ENCODE data around the gene FOSB. TPM values are rescaled to one million over a fixed set of nuclear protein-coding genes. Genes with fewer than 3 reads are reported as not detected.

Gene FOSB
- polyA plus RNA-seq, 1 experiment = 4.5 TPM

DNA sequence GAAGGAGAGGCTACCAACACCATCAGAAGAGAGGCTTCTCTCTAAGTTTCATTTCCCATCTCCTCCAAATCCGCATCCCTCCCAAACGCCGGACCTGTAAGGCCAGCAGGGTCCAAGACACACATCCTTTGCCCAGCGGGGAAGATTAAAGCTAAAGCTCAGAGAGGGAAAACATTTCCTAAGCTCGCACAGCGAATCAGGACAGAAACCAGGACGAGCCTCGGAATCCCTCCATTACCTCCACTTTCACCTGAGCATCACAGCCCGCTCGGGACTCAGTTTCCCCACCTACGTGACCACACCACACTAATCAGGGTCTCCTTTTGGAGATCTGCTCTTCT is 711 bp upstream of the FOSB start:
- H3K27me3 ChIP-seq (ENCODE audit: control insufficient read depth, insufficient read depth, low read length) = no peaks in the 10 kb centered on the region

DNA sequence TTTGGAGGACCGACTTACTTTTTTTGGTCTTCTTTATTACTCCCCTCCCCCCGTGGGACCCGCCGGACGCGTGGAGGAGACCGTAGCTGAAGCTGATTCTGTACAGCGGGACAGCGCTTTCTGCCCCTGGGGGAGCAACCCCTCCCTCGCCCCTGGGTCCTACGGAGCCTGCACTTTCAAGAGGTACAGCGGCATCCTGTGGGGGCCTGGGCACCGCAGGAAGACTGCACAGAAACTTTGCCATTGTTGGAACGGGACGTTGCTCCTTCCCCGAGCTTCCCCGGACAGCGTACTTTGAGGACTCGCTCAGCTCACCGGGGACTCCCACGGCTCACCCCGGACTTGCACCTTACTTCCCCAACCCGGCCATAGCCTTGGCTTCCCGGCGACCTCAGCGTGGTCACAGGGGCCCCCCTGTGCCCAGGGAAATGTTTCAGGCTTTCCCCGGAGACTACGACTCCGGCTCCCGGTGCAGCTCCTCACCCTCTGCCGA is 409 bp downstream of the FOSB start:
- no peak for DNase-seq (ENCODE audit: low read depth)
- Histone ChIP-seq H3K27me3 (ENCODE audit: control insufficient read depth, insufficient read depth, low read length) (no peaks in the 10 kb centered on the region), H3K36me3 (ENCODE audit: control insufficient read depth, insufficient read depth, low read length) (no peaks in the 10 kb centered on the region), H3K4me3 (ENCODE audit: low read depth, low read length) (peak overlapping the region; percentile 77)
- TF ChIP-seq, protein P1, sequence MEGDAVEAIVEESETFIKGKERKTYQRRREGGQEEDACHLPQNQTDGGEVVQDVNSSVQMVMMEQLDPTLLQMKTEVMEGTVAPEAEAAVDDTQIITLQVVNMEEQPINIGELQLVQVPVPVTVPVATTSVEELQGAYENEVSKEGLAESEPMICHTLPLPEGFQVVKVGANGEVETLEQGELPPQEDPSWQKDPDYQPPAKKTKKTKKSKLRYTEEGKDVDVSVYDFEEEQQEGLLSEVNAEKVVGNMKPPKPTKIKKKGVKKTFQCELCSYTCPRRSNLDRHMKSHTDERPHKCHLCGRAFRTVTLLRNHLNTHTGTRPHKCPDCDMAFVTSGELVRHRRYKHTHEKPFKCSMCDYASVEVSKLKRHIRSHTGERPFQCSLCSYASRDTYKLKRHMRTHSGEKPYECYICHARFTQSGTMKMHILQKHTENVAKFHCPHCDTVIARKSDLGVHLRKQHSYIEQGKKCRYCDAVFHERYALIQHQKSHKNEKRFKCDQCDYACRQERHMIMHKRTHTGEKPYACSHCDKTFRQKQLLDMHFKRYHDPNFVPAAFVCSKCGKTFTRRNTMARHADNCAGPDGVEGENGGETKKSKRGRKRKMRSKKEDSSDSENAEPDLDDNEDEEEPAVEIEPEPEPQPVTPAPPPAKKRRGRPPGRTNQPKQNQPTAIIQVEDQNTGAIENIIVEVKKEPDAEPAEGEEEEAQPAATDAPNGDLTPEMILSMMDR (IDR thresholded peaks at IDR 0.05; ENCODE audit: insufficient read depth, low read depth, low read length) = no peak
- CTCF ChIA-PET = interaction anchor here (0.6 to 4.7 kb wide), 6 partner anchors 10 to 66 kb away, joined by 3 to 64 read pairs (median 20); no protein-coding TSS in a partner anchor
- POLR2A ChIA-PET = interaction anchor here (1.0 to 1.5 kb wide), 2 partner anchors 13 to 14 kb away, joined by 5 to 11 read pairs; no protein-coding TSS in a partner anchor

More for the DNA sequence above, 711 bp upstream of the FOSB start:
- no peak for DNase-seq (ENCODE audit: low read depth)
- no peaks in the 10 kb centered on the region for H3K36me3 ChIP-seq (ENCODE audit: control insufficient read depth, insufficient read depth, low read length)
- ChIA-PET POLR2A (interaction anchor here (0.6 to 1.5 kb wide), 3 partner anchors 11 to 125 kb away, joined by 3 to 11 read pairs (median 5); no protein-coding TSS in a partner anchor), CTCF (interaction anchor here (0.6 to 4.7 kb wide), 5 partner anchors 11 to 226 kb away, joined by 3 to 64 read pairs (median 22); partner anchors contain the start of gene QPCTL)
- H3K4me3 ChIP-seq (ENCODE audit: low read depth, low read length) = peak overlapping the region; percentile 77
- TF ChIP-seq, protein P1 (IDR thresholded peaks at IDR 0.05; ENCODE audit: insufficient read depth, low read depth, low read length) = no peak

- ChIA-PET CTCF (interaction anchor here (1.0 to 4.7 kb wide), 8 partner anchors 10 to 66 kb away, joined by 3 to 64 read pairs (median 11); no protein-coding TSS in a partner anchor), POLR2A (interaction anchor here (1.4 kb wide), 1 partner anchor 10 kb away, joined by 7 read pairs; no protein-coding TSS in a partner anchor)
- no peaks in the 10 kb centered on the region for H3K36me3 ChIP-seq (ENCODE audit: control insufficient read depth, insufficient read depth, low read length)
- TF ChIP-seq, protein P1 (IDR thresholded peaks at IDR 0.05; ENCODE audit: insufficient read depth, low read depth, low read length) = no peak
- H3K4me3 ChIP-seq (ENCODE audit: low read depth, low read length) = peak overlapping the region; percentile 77
- no peaks in the 10 kb centered on the region for H3K27me3 ChIP-seq (ENCODE audit: control insufficient read depth, insufficient read depth, low read length)
- DNase-seq (ENCODE audit: low read depth) = no peak
These were observed 971 bp downstream of the FOSB start for GRCh38 chr19:45468803-45469131.

GRCh38 chr19:45469132-45469944 is 1.5 kb downstream of the FOSB start:
- DNase-seq (ENCODE audit: low read depth) = no peak
- TF ChIP-seq, protein P1 (IDR thresholded peaks at IDR 0.05; ENCODE audit: insufficient read depth, low read depth, low read length) = 0 out of 2 replicates have a peak, but pooled peaks have one; percentile 8
- CTCF ChIA-PET = interaction anchor here (1.0 to 4.7 kb wide), 7 partner anchors 9 to 67 kb away, joined by 3 to 64 read pairs (median 5); no protein-coding TSS in a partner anchor
- peak overlapping the region; percentile 77 for H3K4me3 ChIP-seq (ENCODE audit: low read depth, low read length)
- POLR2A ChIA-PET = interaction anchor here (0.6 to 1.4 kb wide), 2 partner anchors 9 to 16 kb away, joined by 3 to 7 read pairs; no protein-coding TSS in a partner anchor
- H3K27me3 ChIP-seq (ENCODE audit: control insufficient read depth, insufficient read depth, low read length) = no peaks in the 10 kb centered on the region
- H3K36me3 ChIP-seq (ENCODE audit: control insufficient read depth, insufficient read depth, low read length) = no peaks in the 10 kb centered on the region

Data from BJ (cell line).